Activated T-cell treated with anti-CD3 and anti-CD28 coated beads, Interleukin-2, amount 50 U/mL, for 1 hour (primary cell): Measurements from ENCODE around the gene MEAK7.

Experiments
- DNase-seq: peaks from one replicate; pipeline ENCODE4 v3.0.0-alpha.2; 2020

The MEAK7 gene

GRCh38 chr16:84486126-84486525 lies 18.3 kb downstream of the MEAK7 start:
- no peak for DNase-seq

- DNase-seq: no peak
These were observed 19.0 kb downstream of the MEAK7 start for GRCh38 chr16:84485255-84486010.

GRCh38 chr16:84484579-84485254 lies 19.7 kb downstream of the MEAK7 start:
- no peak for DNase-seq

- no peak for DNase-seq
These were observed 20.4 kb downstream of the MEAK7 start for GRCh38 chr16:84483882-84484565.

- no peak for DNase-seq
These were observed 21.2 kb downstream of the MEAK7 start for GRCh38 chr16:84482951-84483881.

GRCh38 chr16:84482001-84482891 lies 22.2 kb downstream of the MEAK7 start:
- no peak for DNase-seq

- no peak for DNase-seq
These were observed 23.3 kb downstream of the MEAK7 start for GRCh38 chr16:84481051-84481735.

- DNase-seq: no peak
These were observed 24.6 kb downstream of the MEAK7 start for GRCh38 chr16:84479716-84480450.

GRCh38 chr16:84478172-84478947 lies 26.1 kb downstream of the MEAK7 start:
- no peak for DNase-seq

- DNase-seq: no peak
These were observed 26.8 kb downstream of the MEAK7 start for GRCh38 chr16:84477661-84478060.

GRCh38 chr16:84476401-84476800 lies 28.1 kb downstream of the MEAK7 start:
- no peak for DNase-seq

- DNase-seq: no peak
These were observed 28.7 kb downstream of the MEAK7 start for GRCh38 chr16:84475643-84476240.

GRCh38 chr16:84471966-84472365 lies 32.5 kb downstream of the MEAK7 start:
- no peak for DNase-seq

- no peak for DNase-seq
These were observed 33.1 kb downstream of the MEAK7 start for GRCh38 chr16:84471316-84471715.

GRCh38 chr16:84467709-84468108 lies 36.8 kb downstream of the MEAK7 start:
- DNase-seq: no peak

- no peak for DNase-seq
These were observed 37.2 kb downstream of the MEAK7 start for GRCh38 chr16:84467256-84467655.

GRCh38 chr16:84466692-84467091 lies 37.8 kb downstream of the MEAK7 start:
- DNase-seq: no peak

GRCh38 chr16:84465154-84465553 lies 39.3 kb downstream of the MEAK7 start:
- DNase-seq: no peak

GRCh38 chr16:84464116-84464515 lies 40.3 kb downstream of the MEAK7 start:
- DNase-seq: no peak
